ENCODE data around the gene ZNF692. TPM values are rescaled to one million over a fixed set of nuclear protein-coding genes. Genes with fewer than 3 reads are reported as not detected.

Gene ZNF692
- total RNA-seq, 4 donors from 2014 or later: 41.8 to 100 (median 64.6) TPM

DNA sequence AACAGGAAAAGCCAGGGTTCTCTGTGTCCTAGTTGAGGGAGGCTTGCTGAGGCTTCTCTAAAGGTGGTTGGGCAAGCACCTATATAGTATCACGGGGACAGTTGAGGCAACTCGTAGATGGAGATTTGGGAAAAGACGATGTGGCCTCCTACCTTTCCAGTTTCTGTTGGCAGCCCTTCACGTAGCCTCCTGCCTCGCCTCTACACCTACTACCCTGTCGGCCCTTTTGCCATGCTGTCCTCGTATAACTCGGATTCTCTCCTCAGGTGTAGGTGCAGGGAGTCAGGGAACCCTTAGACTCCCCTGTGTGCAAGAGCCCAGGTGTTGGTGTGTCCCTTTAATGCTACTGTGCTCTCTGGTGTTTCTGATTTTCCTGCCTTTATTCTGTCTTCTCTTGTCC is 10.3 kb downstream of the ZNF692 start:
- TF ChIP-seq EP300 (IDR thresholded peaks at IDR 0.05; ENCODE audit: low read depth): no peak
- intact Hi-C loops (cut with DNase I; ENCODE audit: low total_unique reads): no loop called here
- Histone ChIP-seq H3K36me3 (peaks cover 0 to 46% (median 23%) of the 10 kb centered on the region in 4 donors), H3K27me3 (no peaks in the 10 kb centered on the region), H3K27ac (no peak overlapping the region), H3K4me1 (no peaks in the 10 kb centered on the region), H3K9me3 (no peaks in the 10 kb centered on the region), H3K4me3 (no peak overlapping the region)
- no peak for DNase-seq
- in situ Hi-C loops (cut with MboI; ENCODE audit: low pct_ligation_motif_present in 1 of 4, low pct_unique_long_range_greater_than_20kb in 1 of 4, low sequenced_read_pairs in 3 of 4): no loop called here
- 89 to 90% methylated on average over 6 to 8 of the region's 8 CpGs for WGBS, 2 donors (ENCODE audit: low coverage in 1 of 2)

DNA sequence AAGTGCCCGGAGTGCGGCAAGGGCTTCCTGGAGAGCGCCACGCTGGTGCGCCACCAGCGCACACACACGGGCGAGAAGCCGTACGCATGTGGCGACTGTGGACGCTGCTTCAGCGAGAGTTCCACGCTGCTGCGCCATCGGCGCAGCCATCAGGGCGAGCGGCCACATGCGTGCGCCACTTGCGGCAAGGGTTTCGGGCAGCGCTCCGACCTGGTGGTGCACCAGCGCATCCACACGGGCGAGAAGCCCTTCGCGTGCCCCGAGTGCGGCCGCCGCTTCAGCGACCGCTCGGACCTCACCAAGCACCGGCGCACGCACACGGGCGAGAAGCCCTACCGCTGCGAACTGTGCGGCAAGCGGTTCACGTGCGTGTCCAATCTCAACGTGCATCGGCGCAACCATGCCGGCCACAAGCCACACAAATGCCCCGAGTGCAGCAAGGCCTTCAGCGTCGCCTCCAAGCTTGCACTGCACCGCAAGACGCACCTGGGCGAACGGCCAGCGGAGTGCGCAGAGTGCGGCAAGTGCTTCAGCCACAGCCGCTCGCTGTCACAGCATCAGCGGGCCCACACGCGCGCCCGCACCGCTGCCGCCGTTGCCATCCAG is 10.8 kb downstream of the ZNF692 start:
- intact Hi-C loops (cut with DNase I; ENCODE audit: low total_unique reads) (no loop called here), in situ Hi-C loops (cut with MboI; ENCODE audit: low pct_ligation_motif_present in 1 of 4, low pct_unique_long_range_greater_than_20kb in 1 of 4, low sequenced_read_pairs in 3 of 4) (no loop called here)
- Histone ChIP-seq H3K27me3 (no peaks in the 10 kb centered on the region), H3K4me3 (no peak overlapping the region), H3K4me1 (no peaks in the 10 kb centered on the region), H3K9me3 (no peaks in the 10 kb centered on the region), H3K36me3 (peaks cover 0 to 46% (median 23%) of the 10 kb centered on the region in 4 donors), H3K27ac (no peak overlapping the region)
- DNase-seq: no peak
- TF ChIP-seq POLR2AphosphoS5 (IDR thresholded peaks at IDR 0.05) (no peak), EP300 (IDR thresholded peaks at IDR 0.05; ENCODE audit: low read depth) (no peak), POLR2A (IDR thresholded peaks at IDR 0.05) (no peak)
- WGBS, 2 donors (ENCODE audit: low coverage in 1 of 2): 97% methylated on average over 72 of the region's 72 CpGs; no CpG with 5 or more reads in 1 of the 2 donors

DNA sequence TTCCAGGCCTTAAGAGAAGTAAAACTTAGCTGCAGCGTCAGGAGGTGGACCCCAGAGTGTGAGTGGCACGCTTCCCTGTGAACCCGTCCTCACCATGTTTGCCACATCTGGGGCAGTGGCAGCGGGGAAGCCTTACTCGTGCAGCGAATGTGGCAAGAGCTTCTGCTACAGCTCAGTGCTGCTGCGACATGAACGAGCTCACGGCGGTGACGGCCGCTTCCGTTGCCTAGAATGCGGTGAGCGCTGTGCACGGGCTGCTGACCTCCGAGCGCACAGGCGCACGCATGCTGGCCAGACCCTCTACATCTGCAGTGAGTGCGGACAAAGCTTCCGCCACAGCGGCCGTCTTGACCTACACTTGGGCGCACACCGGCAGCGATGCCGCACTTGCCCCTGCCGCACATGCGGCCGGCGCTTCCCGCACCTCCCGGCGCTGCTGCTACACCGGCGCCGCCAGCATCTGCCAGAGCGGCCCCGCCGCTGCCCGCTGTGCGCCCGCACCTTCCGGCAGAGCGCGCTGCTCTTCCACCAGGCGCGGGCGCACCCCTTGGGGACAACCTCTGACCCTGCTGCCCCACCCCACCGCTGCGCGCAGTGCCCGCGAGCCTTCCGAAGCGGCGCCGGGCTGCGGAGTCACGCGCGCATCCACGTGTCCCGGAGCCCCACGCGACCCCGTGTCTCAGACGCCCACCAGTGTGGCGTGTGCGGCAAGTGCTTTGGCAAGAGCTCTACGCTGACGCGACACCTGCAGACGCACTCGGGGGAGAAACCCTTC is 11.5 kb downstream of the ZNF692 start:
- Histone ChIP-seq H3K27me3 (no peaks in the 10 kb centered on the region), H3K4me3 (no peak overlapping the region), H3K4me1 (no peaks in the 10 kb centered on the region), H3K36me3 (peaks cover 0 to 46% (median 23%) of the 10 kb centered on the region in 4 donors), H3K9me3 (no peaks in the 10 kb centered on the region), H3K27ac (no peak overlapping the region)
- 98% methylated on average over 76 of the region's 76 CpGs; no CpG with 5 or more reads in 1 of the 2 donors for WGBS, 2 donors (ENCODE audit: low coverage in 1 of 2)
- intact Hi-C loops (cut with DNase I; ENCODE audit: low total_unique reads) (no loop called here), in situ Hi-C loops (cut with MboI; ENCODE audit: low pct_ligation_motif_present in 1 of 4, low pct_unique_long_range_greater_than_20kb in 1 of 4, low sequenced_read_pairs in 3 of 4) (no loop called here)
- no peak for TF ChIP-seq EP300 (IDR thresholded peaks at IDR 0.05; ENCODE audit: low read depth)
- no peak for TF ChIP-seq POLR2AphosphoS5 (IDR thresholded peaks at IDR 0.05)
- no peak for TF ChIP-seq POLR2A (IDR thresholded peaks at IDR 0.05)
- TF ChIP-seq, protein P1, sequence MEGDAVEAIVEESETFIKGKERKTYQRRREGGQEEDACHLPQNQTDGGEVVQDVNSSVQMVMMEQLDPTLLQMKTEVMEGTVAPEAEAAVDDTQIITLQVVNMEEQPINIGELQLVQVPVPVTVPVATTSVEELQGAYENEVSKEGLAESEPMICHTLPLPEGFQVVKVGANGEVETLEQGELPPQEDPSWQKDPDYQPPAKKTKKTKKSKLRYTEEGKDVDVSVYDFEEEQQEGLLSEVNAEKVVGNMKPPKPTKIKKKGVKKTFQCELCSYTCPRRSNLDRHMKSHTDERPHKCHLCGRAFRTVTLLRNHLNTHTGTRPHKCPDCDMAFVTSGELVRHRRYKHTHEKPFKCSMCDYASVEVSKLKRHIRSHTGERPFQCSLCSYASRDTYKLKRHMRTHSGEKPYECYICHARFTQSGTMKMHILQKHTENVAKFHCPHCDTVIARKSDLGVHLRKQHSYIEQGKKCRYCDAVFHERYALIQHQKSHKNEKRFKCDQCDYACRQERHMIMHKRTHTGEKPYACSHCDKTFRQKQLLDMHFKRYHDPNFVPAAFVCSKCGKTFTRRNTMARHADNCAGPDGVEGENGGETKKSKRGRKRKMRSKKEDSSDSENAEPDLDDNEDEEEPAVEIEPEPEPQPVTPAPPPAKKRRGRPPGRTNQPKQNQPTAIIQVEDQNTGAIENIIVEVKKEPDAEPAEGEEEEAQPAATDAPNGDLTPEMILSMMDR (IDR thresholded peaks at IDR 0.05): no peak
- DNase-seq: no peak

DNA sequence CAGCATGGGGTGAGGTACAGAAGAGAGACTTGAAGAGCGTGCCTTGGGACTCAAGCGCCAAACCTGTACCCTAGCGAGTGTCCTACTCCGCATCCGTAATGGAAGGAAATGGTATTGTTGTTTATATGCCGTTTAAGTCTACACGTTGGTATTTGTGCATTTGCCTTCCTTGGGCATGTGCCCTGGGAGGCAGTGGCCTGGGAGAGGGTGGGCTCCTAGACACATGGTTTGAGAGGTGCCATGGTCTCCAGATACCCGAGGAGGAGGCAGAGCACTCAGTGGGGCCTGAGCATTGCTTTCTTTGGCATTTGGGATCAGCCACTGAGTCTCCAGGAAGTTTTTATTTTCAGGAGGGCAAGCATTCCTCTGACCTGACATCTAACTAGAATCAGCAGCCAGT is 14.4 kb downstream of the ZNF692 start:
- peaks cover 5 to 19% (median 9%) of the 10 kb centered on the region in 4 donors for H3K4me1 ChIP-seq
- WGBS, 2 donors (ENCODE audit: low coverage in 1 of 2): 94% methylated on average over 7 to 8 of the region's 8 CpGs
- no peak overlapping the region for H3K4me3 ChIP-seq
- peaks cover 0 to 46% (median 20%) of the 10 kb centered on the region in 4 donors for H3K36me3 ChIP-seq
- no peaks in the 10 kb centered on the region for H3K27me3 ChIP-seq
- in situ Hi-C loops (cut with MboI; ENCODE audit: low pct_ligation_motif_present in 1 of 4, low pct_unique_long_range_greater_than_20kb in 1 of 4, low sequenced_read_pairs in 3 of 4): no loop called here
- TF ChIP-seq POLR2AphosphoS5 (IDR thresholded peaks at IDR 0.05) (no peak), POLR2A (IDR thresholded peaks at IDR 0.05) (no peak), EP300 (IDR thresholded peaks at IDR 0.05; ENCODE audit: low read depth) (no peak)
- TF ChIP-seq, protein P1 (IDR thresholded peaks at IDR 0.05): no peak
- no peak overlapping the region for H3K27ac ChIP-seq
- H3K9me3 ChIP-seq: no peaks in the 10 kb centered on the region
- DNase-seq: no peak
- intact Hi-C loops (cut with DNase I; ENCODE audit: low total_unique reads): no loop called here

DNA sequence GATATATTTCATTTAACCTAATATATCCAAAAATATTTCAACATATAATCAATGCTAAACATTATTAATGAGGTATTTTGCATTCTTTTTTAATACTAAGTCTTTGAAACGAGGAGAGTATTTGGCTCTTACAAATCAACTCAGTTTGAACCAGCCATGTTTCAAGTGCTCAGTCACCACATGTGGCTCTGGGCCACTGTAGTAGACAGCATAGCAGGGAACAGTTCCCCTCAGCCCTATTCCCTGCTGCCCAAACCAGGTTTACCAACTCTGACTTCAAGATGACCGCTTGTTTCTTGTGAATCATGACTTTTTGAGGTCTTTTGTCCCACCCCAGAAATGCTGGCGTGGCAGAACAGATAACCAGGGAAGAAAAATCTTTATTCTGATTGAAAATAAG is 15.2 kb downstream of the ZNF692 start:
- H3K4me1 ChIP-seq: peaks cover 11 to 24% (median 13%) of the 10 kb centered on the region in 4 donors
- H3K36me3 ChIP-seq: peaks cover 0 to 40% (median 17%) of the 10 kb centered on the region in 4 donors
- in situ Hi-C loops (cut with MboI; ENCODE audit: low pct_ligation_motif_present in 1 of 4, low pct_unique_long_range_greater_than_20kb in 1 of 4, low sequenced_read_pairs in 3 of 4): no loop called here
- no peak overlapping the region for H3K27ac ChIP-seq
- H3K4me3 ChIP-seq: no peak overlapping the region
- H3K9me3 ChIP-seq: no peaks in the 10 kb centered on the region
- no peaks in the 10 kb centered on the region for H3K27me3 ChIP-seq
- TF ChIP-seq POLR2AphosphoS5 (IDR thresholded peaks at IDR 0.05) (no peak), POLR2A (IDR thresholded peaks at IDR 0.05) (no peak), EP300 (IDR thresholded peaks at IDR 0.05; ENCODE audit: low read depth) (no peak)
- intact Hi-C loops (cut with DNase I; ENCODE audit: low total_unique reads): no loop called here
- 92 to 97% methylated on average over 3 of the region's 3 CpGs for WGBS, 2 donors (ENCODE audit: low coverage in 1 of 2)
- no peak for DNase-seq

Measured in transverse colon (tissue), 4 donors.